Panc1 (cell line): ENCODE results near the gene C4orf50.

Source experiments
- POLR2AphosphoS5 ChIP-seq: IDR thresholded peaks from 2 replicates; pipeline ENCODE4 v1.6.1; 2012; ENCODE audit warnings: mild to moderate bottlenecking, low read depth, low read length, moderate library complexity
- SIN3A ChIP-seq: IDR thresholded peaks from 2 replicates; pipeline ENCODE4 v1.6.1; 2012; ENCODE audit warnings: low read depth, mild to moderate bottlenecking, low read length, moderate library complexity, borderline replicate concordance; ENCODE audit not compliant: insufficient read depth
- TF ChIP-seq, protein P1 (sequence below): fragments of 450-650 bp; IDR thresholded peaks from 2 replicates; pipeline ENCODE4 v1.5.1; 2017; ENCODE audit warnings: mild to moderate bottlenecking
- TF ChIP-seq, protein P2 (sequence below), 2 experiments: IDR thresholded peaks; 2 replicates each; pipeline ENCODE4 v1.6.1; 2011 to 2012; ENCODE audit warnings: low read depth in 2 of 2, control low read depth in 1 of 2, low read length in 1 of 2, mild to moderate bottlenecking in 1 of 2, moderate library complexity in 1 of 2; ENCODE audit not compliant: insufficient read depth in 1 of 2

DNA sequence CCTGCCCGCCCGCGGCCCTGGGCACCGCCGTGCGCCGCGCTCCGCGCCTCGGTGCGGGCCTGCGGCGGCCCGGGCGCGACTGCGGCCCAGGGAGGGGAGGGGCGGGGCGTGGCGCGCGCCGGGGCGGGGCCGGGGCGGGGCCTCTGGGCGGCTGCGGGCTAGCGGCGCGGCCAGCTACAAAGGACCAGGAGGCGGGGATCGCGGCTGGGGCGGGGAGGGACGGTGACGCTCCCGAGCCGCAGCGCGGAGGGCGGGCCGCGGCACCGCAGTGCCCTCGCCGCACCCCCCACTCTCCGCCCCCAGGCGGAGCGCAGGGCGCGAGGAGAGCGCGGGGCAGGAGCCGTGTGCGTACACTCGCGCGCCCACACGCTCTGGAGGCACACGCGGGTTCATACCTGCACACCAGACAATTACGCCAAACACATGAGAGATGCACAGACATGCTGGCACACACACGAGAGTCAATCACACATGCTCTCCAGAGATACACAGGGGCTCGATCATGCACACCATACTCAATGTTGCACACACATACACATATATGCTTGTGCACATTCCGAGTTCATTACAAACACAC lies 125.1 kb downstream of the C4orf50 start, which contains the start of gene CRMP1:
- TF ChIP-seq, protein P1, sequence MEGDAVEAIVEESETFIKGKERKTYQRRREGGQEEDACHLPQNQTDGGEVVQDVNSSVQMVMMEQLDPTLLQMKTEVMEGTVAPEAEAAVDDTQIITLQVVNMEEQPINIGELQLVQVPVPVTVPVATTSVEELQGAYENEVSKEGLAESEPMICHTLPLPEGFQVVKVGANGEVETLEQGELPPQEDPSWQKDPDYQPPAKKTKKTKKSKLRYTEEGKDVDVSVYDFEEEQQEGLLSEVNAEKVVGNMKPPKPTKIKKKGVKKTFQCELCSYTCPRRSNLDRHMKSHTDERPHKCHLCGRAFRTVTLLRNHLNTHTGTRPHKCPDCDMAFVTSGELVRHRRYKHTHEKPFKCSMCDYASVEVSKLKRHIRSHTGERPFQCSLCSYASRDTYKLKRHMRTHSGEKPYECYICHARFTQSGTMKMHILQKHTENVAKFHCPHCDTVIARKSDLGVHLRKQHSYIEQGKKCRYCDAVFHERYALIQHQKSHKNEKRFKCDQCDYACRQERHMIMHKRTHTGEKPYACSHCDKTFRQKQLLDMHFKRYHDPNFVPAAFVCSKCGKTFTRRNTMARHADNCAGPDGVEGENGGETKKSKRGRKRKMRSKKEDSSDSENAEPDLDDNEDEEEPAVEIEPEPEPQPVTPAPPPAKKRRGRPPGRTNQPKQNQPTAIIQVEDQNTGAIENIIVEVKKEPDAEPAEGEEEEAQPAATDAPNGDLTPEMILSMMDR, result no peak
- TF ChIP-seq POLR2AphosphoS5, result no peak
- TF ChIP-seq, protein P2, sequence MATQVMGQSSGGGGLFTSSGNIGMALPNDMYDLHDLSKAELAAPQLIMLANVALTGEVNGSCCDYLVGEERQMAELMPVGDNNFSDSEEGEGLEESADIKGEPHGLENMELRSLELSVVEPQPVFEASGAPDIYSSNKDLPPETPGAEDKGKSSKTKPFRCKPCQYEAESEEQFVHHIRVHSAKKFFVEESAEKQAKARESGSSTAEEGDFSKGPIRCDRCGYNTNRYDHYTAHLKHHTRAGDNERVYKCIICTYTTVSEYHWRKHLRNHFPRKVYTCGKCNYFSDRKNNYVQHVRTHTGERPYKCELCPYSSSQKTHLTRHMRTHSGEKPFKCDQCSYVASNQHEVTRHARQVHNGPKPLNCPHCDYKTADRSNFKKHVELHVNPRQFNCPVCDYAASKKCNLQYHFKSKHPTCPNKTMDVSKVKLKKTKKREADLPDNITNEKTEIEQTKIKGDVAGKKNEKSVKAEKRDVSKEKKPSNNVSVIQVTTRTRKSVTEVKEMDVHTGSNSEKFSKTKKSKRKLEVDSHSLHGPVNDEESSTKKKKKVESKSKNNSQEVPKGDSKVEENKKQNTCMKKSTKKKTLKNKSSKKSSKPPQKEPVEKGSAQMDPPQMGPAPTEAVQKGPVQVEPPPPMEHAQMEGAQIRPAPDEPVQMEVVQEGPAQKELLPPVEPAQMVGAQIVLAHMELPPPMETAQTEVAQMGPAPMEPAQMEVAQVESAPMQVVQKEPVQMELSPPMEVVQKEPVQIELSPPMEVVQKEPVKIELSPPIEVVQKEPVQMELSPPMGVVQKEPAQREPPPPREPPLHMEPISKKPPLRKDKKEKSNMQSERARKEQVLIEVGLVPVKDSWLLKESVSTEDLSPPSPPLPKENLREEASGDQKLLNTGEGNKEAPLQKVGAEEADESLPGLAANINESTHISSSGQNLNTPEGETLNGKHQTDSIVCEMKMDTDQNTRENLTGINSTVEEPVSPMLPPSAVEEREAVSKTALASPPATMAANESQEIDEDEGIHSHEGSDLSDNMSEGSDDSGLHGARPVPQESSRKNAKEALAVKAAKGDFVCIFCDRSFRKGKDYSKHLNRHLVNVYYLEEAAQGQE (IDR thresholded peaks at IDR 0.05; ENCODE audit: insufficient read depth in 1 of 2, low read depth in 2 of 2, low read length in 1 of 2), result no peak
- TF ChIP-seq SIN3A, result no peak
